Epidermal melanocyte (primary cell): ENCODE measurements around the gene SAMD8.
"Not testable (repeated sequence)": the region's sequence is repeated elsewhere in the genome, so short reads cannot be mapped to it uniquely, and the experiment has no call there.

ENCODE experiments used
- DNase-seq: peaks from one replicate; pipeline ENCODE4 v3.0.0; 2011; ENCODE audit warnings: low spot score; ENCODE audit not compliant: insufficient read length

The SAMD8 gene

GRCh38 chr10:75137533-75138438, 26.3 kb downstream of the SAMD8 start:
- no peak for DNase-seq

GRCh38 chr10:75140246-75140645, 28.8 kb downstream of the SAMD8 start:
- DNase-seq = no peak

- no peak for DNase-seq
Measured at GRCh38 chr10:75143353-75143752, 31.9 kb downstream of the SAMD8 start.

GRCh38 chr10:75145590-75145989, 34.1 kb downstream of the SAMD8 start:
- no peak for DNase-seq

GRCh38 chr10:75146780-75147179, 35.3 kb downstream of the SAMD8 start:
- no peak for DNase-seq

- DNase-seq = no peak
Measured at GRCh38 chr10:75150656-75151055, 39.2 kb downstream of the SAMD8 start.

- no peak for DNase-seq
Measured at GRCh38 chr10:75159519-75159918, 48.1 kb downstream of the SAMD8 start.

GRCh38 chr10:75165684-75166622, 54.5 kb downstream of the SAMD8 start:
- no peak for DNase-seq

GRCh38 chr10:75166623-75166972, 55.1 kb downstream of the SAMD8 start:
- no peak for DNase-seq

GRCh38 chr10:75168275-75168674, 56.8 kb downstream of the SAMD8 start:
- DNase-seq = no peak

- no peak for DNase-seq
Measured at GRCh38 chr10:75170215-75170614, 58.8 kb downstream of the SAMD8 start.

- DNase-seq = no peak
Measured at GRCh38 chr10:75175046-75175445, 63.6 kb downstream of the SAMD8 start.

- no peak for DNase-seq
Measured at GRCh38 chr10:75176046-75176445, 64.6 kb downstream of the SAMD8 start.

GRCh38 chr10:75176736-75177135, 65.3 kb downstream of the SAMD8 start:
- DNase-seq = no peak

- no peak for DNase-seq
Measured at GRCh38 chr10:75179657-75180177, 68.3 kb downstream of the SAMD8 start.

- no peak for DNase-seq
Measured at GRCh38 chr10:75180592-75180991, 69.1 kb downstream of the SAMD8 start.

GRCh38 chr10:75181073-75181472, 69.6 kb downstream of the SAMD8 start:
- DNase-seq = no peak

- no peak for DNase-seq
Measured at GRCh38 chr10:75186310-75186709, 74.9 kb downstream of the SAMD8 start.

- no peak for DNase-seq
Measured at GRCh38 chr10:75187961-75188426, 76.5 kb downstream of the SAMD8 start.

- DNase-seq = not testable (repeated sequence)
Measured at GRCh38 chr10:75188522-75188921, 77.1 kb downstream of the SAMD8 start.

- no peak for DNase-seq
Measured at GRCh38 chr10:75189266-75190096, 78.0 kb downstream of the SAMD8 start.
